OCI-M2 (cell line): Measurements from ENCODE around the gene FGFRL1.
"Not testable (repeated sequence)": the region's sequence is repeated elsewhere in the genome, so short reads cannot be mapped to it uniquely, and the experiment has no call there.

Experiments used
- DNase-seq: peaks from one replicate; lab custom pipeline; 2025; ENCODE audit not compliant: unreplicated experiment; lab: John Stamatoyannopoulos, UW

Gene FGFRL1

DNA sequence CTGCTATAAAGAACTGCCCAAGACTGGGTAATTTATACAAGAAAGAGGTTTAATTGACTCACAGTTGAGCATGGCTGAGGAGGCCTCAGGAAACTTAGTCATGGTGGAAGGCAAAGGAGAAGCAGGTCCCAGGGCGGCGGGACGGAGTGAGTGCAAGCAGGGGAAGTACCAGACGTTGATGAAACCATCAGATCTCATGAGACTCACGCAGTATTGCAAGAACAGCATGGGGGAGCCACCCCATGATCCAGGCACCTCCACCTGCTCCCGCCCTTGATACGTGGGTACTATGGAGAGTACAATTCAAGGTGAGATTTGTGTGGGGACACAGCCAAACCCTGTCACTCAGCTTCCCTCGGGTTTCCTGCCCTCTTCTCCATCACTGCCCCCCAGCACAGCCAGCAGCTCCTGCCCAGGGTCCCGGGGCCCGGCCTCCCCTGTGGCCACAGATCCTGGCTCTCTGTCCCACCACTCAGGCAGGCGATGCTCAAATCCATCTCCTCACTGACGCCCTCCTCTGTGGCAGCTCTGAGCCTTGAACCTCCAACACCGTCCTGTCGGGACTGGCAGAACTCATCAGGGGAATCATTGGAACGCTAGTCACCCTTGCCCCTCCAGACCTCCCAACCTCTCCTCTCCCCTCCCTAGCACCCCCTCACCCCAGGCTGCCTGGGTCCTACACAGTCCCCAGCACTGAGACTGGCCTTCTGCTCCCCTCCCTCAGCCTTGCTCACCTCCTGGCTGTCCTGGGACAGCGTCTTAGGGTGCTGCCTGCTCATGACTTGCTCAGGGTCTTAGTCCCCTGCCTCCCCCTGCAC, 37.6 kb downstream of the FGFRL1 start:
- DNase-seq: no peak

DNA sequence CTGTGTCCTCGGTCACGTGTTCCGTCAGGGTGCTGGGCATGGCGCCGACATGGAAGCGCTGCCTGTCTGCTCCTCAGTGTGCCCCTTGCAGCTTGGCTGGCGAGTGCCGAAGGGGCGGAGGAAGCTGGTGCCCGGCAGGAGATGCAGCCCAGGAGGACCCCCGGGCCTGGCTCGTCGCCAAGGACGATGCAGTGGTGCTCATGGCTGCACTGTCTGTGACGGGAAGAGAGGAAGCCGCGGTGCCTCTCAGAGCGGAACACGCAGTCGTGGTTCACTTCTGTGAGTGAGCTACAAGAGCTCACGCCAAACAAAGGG, 38.1 kb downstream of the FGFRL1 start:
- DNase-seq: no peak

DNA sequence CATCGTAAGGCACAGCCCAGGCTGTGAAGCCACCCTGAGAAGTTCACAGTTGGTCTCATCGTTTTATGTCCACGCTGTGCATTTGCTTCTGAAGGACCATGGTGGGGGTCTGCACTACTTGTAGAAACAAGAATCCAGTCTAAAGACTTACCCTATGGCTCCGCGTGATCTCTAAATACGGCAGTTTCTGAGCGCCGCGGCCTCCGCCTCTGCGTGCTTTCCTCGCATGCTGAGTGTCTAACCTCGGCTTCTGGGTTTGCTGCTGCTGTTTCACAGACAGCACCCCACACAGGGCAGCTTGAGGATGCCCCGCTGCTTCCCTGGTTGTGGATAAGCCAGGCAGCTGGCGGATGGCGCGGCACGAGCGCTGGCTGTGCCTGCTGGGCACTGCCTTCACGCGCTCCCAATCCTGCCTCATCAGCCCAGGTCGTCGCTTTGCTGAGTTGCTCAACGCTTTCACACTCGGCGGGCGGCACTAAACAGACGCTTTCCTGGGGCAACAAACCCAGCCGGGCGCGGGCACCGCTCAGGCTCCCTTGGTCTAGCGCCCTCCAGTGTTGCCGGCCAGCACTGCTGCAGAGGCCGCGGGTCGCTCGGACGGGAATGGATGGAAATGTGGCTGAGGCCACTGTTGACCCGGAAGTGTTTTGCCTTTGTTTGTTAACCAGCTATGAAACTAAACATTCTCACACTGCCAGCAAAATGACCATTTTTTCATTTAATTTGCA, 39.2 kb downstream of the FGFRL1 start:
- no peak for DNase-seq

DNA sequence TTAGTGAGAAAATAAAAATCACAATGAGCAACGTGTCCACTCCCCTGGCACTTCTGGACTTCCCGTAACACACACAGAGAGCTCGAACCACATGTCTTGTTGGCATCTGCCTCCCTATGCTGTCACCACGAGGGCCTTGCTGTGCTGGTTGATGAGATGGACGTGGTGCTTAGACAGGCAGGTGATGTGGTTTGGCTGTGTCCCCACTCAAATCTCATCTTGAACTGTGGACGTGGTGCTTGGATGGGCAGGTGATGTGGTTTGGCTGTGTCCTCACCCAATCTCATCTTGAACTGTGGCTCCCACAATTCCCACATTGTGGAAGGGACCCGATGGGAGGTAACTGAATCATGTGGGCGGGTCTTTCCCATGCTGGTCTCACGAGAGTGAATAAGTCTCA, 40.0 kb downstream of the FGFRL1 start:
- no peak for DNase-seq

DNA sequence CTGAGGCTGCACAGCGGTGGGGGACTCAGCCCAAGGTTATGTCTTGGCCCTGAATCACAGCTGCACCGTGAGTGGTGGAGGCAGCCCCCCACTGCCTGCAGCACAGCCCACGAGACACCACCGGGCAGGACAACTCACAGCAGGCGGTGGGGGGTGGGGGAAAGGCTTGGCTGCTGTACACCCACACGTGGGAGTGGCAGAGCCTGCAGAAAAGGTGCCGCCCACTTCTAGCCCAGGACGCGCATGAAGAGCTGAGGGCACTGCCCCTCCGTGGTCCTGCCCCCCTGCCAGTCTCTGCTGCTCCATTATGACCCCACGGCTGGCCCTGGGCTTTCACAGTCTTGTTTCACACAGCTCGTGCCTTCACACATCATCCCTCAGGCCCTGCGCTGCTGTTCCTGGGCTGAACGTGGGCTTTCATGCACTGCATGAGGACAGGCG, 40.8 kb downstream of the FGFRL1 start:
- DNase-seq: no peak

DNA sequence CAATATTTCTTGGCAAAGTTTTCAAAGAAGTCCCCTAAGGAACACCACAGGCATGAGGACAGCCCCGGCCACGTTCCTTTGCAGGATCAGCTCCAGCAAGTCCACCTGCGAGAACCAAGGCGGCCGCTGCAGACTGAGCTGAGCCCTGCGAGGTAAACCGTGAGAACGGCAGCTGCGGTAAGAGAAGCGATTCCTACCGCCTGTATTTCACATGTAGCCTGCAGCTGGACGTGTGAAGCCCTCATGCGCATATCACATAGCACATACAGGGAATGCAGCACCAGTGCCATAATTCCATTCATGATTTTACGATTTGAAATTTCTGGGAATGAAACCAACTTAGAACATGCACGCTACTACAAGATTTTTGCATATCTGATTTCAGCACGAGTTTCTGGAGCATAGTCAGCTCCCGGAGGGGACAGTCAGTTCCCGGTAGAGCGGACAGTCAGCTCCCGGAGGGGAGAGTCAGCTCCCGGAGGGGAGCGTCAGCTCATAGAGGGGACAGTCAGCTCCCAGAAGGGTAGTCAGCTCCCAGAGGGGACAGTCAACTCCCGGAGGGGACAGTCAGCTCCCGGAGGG, 41.7 kb downstream of the FGFRL1 start:
- no peak for DNase-seq

DNA sequence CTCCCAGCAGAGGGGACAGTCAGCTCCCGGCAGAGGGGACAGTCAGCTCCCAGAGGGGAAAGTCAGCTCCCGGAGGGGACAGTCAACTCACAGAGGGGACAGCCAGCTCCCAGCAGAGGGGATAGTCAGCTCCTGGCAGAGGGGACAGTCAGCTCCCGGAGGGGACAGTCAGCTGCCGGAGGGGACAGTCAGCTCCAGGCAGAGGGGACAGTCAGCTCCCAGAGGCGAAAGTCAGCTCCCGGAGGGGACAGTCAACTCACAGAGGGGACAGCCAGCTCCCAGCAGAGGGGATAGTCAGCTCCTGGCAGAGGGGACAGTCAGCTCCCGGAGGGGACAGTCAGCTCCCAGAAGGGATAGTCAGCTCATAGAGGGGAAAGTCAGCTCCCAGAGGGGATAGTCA, 42.5 kb downstream of the FGFRL1 start:
- DNase-seq: not testable (repeated sequence)

DNA sequence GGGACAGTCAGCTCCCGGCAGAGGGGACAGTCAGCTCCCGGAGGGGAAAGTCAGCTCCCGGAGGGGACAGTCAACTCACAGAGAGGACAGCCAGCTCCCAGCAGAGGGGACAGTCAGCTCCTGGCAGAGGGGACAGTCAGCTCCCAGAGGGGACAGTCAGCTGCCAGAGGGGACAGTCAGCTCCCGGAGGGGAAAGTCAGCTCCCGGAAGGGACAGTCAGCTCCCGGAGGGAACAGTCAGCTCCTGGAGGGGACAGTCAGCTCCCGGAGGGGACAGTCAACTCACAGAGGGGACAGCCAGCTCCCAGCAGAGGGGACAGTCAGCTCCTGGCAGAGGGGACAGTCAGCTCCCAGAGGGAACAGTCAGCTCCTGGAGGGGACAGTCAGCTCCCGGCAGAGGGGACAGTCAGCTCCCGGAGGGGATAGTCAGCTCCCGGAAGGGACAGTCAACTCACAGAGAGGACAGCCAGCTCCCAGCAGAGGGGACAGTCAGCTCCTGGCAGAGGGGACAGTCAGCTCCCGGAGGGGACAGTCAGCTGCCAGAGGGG, 43.3 kb downstream of the FGFRL1 start:
- DNase-seq: not testable (repeated sequence)

DNA sequence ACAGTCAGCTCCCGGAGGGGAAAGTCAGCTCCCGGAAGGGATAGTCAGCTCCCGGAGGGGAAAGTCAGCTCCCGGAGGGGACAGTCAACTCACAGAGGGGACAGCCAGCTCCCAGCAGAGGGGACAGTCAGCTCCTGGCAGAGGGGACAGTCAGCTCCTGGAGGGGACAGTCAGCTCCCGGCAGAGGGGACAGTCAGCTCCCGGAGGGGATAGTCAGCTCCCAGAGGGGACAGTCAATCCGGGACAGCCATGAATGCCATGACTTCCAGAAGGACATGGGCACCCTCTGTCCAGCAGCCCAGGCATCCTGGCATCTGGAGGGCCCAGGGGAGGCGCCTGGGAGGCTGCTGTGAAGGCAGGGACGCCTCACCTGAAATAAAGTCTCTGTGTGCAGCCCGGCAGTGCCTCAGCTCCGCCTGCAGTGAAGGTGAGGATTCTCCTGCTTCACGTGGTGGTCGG, 43.8 kb downstream of the FGFRL1 start:
- not testable (repeated sequence) for DNase-seq

DNA sequence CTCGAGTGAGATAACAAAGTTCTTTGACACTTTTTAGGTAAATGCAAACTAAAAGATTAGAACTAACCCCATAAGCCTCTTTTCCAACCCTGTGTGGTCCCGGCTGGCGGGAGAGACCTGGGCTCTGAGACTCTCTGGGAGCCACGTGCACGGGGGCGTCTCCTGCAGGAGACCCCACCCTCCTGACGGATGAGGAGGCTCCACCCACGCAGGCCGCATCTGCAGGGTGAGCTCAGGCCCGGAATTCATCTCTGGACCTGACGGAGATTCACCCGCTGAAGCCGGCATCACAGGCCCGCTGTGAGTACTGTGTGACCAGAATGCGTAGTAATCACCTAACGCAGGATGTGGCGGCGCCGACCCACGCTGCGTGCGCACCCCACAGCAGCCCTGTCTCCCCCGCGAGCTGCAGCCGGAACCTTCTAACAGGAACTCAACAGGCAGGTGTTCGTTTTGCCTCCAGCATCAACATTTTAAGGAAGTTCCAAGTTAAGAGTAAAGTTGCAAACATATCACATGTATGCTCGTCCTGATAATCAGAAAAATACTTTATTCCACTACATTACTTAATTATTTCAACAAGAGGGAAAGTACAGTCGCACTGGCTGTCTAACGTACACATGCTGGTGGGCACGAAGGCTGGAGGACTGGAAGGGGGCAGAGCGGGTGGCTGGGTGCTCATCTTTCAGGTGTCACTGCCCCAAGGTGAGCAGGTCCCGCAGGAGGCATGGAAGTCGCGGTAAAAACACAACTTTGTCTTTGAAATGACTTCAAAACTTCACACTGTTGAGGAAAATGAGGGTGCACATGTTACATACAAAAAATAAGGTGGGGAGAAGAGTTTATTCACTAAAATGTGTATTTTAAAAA, 44.5 kb downstream of the FGFRL1 start:
- no peak for DNase-seq

DNA sequence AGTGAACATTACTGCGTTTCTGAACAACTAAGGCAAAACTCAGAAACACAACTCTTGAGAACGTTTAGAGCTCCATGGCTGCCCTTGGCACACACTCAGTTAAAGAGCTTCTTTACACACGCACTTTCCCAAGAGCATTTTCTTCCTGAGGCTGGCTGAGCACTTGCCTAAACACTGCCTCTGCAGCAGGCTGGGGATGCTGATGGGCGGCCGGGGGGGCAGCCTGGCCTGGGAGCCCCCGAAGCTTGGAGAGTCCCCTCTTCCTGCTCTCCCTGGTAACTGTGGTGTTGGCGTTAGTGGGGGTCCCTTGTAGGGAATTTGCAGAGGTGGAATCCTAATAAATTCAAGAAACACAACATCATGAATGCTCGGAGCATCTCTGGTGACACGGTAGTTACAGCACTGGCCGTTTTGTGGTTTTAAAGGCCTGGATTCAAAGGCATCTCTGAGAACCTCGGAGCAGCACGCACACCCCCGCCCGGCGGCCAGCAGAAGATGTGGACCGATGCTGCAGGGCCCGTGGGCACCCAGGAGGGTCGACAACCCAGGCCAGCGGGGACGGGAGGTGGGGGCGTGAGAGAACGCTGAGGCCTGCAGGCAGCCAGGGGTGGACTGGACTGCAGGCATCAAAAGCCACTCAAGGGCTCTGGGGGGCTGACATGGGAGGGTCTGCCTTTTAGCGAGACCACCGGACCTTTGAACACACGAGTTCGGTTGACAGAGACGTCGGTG, 45.4 kb downstream of the FGFRL1 start:
- no peak for DNase-seq

DNA sequence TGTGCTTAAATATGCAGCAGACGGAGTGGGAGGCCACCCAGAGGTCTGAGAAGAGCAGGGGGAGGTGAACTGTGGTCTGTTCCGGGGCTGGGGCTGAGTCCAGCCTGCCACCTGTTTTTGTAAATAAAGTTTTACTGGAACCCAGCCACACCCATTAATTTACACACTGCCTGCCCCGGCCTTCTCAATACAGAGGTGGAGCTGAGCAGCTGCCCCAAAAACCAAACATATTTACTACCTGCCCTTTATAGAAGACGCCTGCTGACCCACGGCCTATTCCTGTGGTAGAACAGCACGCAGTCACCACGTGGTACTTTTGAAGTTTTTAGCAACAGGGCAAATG, 45.9 kb downstream of the FGFRL1 start:
- DNase-seq: no peak

DNA sequence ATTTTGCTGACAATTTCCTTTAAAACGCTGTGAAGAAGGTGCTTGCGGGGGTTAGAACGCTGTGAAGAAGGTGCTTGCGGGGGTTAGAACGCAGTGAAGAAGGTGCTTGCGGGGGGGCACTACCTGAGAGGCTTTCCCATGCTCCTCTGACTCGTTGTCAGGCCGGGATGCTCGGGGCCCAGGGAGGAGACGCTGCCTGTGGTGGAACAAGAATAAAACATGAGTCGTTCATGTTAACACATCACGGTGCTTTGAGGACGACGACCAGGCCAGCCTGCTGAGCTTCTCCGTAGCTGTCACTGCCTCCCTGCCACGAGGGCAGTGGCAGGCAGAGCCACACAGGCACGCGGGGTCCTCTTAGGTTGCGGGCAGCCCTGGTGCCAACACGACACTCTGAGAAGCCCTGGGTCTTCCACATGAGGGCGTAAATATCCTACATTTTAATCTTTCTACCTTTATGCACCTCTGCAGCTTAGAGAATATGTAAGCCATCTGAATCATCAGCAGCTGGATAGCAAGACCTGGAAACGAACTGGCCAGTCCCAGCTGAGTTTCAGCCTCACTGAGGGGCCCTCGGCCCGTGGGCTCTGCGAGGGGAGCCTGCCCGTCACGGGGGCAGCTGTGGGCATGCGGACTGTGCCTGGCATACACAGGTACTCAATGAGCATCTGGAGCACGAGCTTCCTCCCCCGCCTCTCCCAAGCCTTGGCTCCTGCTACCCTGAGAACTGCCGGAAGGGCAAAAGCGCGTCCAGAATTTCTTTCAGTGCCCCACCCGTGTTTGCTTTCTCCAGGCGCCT, 47.0 kb downstream of the FGFRL1 start:
- no peak for DNase-seq

DNA sequence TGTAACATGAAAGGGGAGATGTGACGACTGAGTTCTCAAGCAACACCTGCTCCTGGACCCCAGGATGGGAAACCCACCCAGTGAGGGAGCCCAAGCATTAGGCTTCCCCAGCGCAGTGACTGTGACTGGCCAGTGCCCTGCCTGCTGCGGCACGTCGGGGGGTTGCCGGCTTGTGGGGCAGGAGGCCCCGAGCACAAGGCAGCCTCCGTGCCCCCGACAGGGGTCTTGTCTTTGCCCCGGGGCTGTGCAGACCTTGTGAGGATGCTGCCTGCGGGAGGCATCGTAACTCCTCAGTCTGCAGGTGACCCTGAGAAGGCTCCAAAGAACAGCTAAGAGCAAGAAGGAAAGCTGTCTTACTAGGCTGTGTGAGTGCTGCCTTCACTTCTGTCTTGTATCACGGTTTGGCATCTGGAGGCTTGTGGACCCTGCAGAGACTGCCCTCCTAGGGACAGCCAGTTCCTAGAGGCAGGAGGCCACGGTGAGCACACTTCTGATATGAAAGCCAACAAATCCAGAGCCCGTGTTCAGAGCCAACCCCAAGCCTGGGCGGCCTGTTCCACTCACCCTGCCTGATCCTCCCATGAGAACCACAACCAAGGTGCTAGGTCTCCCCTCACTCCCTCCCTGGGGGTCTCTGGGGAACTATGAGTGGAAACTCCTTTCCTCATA, 47.7 kb downstream of the FGFRL1 start:
- DNase-seq: no peak

DNA sequence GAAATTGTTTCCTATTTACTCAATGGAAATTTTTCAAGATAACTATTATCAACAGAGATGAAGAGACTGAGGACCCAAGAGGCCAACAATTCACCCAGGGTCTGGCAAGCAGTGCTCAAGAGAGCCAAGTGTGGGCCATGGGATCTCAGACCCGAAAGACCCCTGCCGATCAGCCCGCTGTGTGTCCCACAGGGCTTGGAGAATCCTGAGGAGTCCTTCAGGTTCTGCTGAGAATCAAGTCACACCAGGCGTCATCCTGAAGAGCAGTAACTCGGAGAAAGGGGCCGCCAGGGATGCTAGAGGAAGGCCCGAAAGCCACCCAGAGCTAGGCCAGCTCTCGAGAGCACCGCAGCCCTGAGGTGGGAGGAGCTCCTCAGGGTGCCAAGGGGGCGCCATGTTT, 48.7 kb downstream of the FGFRL1 start:
- DNase-seq: no peak

DNA sequence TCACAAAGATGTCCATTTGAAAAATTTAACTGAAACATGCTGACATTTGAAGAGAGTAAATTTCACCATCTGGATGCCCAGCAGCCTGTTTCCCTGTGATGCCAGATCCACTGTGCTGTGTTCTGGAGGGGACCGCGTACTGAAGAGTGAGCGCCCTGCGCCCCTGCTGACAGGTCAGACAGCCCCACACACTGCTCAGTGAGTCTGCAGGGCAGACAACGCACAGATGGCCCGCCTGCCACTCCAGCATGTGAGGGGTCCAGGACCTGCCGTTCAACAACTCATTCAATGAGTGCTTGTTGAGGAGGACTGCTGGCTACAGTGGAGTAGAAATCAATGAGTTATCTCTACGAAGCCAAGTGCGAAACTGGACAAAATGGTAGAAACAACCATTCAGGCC, 49.2 kb downstream of the FGFRL1 start:
- no peak for DNase-seq

DNA sequence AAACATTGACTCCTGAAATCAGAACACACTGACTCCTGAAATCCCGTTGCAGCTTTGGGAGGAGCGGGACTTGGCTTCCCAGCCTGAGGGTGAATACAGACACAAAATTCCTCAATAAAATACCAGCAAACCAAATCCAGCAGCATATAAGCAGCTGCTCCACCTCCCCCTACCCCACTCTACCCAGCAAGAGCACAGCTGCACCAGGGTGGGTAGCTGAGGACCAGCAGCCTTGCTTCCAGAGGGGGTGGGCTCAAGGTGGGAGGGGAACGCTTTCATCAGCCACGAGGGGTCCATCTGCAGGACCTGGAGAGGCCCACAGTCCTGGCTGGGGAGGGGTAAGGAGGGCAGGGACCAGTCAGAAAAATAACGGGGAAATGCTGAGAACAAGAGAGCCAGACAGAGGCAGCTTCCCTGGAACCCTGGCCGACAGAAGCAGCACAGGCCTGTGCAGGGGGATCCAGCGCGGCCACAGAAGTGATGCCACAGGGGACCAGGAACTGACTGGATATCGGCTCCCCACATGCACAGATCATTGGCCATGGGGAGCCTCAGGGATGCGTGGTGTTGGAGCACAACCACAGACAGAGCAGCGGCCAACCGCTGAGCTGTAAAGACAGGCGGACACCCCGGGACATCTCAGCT, 49.8 kb downstream of the FGFRL1 start:
- no peak for DNase-seq

DNA sequence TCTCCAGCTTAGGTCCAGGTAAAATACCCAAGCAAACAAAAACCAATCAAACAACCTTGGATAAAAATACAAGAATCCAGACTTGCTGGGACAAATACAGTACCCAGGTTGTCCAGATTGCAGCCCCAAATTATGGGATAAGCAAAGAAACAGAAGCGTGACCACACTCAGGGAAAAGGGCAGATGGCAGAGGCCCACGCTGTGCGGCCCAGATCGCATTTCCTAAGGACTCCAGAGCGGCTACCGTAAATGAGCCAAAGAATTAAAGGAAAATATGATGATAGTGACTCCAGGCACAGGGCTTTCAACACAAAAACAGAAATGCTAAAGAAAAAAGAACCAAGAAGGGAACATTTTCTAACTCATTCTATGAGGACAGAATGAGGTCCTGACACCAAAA, 50.3 kb downstream of the FGFRL1 start:
- no peak for DNase-seq

DNA sequence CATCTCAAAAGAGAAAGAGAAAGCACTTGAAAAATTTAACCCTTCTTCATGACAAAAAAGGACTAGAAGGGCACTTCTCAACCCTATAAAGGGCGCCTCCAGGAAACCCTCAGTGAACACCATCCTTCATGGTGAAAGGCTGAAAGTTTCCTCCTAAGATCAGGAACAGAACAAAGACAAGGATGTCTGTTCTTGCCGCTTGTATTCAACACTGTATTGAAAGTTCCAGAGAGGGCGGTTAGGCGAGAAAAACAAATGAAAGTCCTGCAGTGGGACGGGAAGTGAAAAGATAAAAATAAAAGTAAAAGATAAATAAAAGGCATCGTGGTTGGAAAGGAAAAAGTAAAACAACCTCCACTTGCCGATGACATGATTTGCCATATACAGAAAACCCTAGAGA, 51.0 kb downstream of the FGFRL1 start:
- DNase-seq: no peak
